Stomach (tissue), 9 donors: ENCODE results near the gene GFY. TPM values are rescaled to one million over a fixed set of nuclear protein-coding genes. Genes with fewer than 3 reads are reported as not detected.
"Not testable (repeated sequence)": the region's sequence is repeated elsewhere in the genome, so short reads cannot be mapped to it uniquely, and the experiment has no call there.

ENCODE experiments used
- DNase-seq, 2 donors: peaks; one replicate each; pipeline versions ENCODE4 v3.0.0 to v3.0.0-alpha.2; 2013 to 2019
- H3K27ac ChIP-seq, 5 donors: fragments of 200-600 bp in 4 of 5; sonication (generic) in 4 of 5; one replicate each; pipeline ENCODE4 v1.5.1; 2013 to 2019; ENCODE audit warnings: mild to moderate bottlenecking in 1 of 5, moderate library complexity in 1 of 5
- H3K27me3 ChIP-seq, 3 donors: fragments of 200-600 bp; sonication (generic); one replicate each; pipeline ENCODE4 v1.5.1; 2017 to 2019; ENCODE audit warnings: mixed run types in 1 of 3
- H3K36me3 ChIP-seq, 4 donors: fragments of 200-600 bp; sonication (generic); 1 replicate in 3 of 4; 2 replicates in 1 of 4; pipeline ENCODE4 v1.5.1; 2016 to 2019
- H3K4me1 ChIP-seq, 4 donors: fragments of 200-600 bp; sonication (generic); one replicate each; pipeline ENCODE4 v1.5.1; 2016 to 2019
- H3K4me3 ChIP-seq, 4 donors: fragments of 200-600 bp; sonication (generic) in 3 of 4; one replicate each; pipeline ENCODE4 v1.5.1; 2016 to 2019; ENCODE audit warnings: mild to moderate bottlenecking in 1 of 4
- H3K9me3 ChIP-seq, 4 donors: fragments of 200-600 bp; sonication (generic); one replicate each; pipeline ENCODE4 v1.5.1; 2016 to 2019
- EP300 ChIP-seq: sonication (generic); formaldehyde crosslinking; IDR thresholded peaks from one replicate; pipeline ENCODE4 v1.6.1; 2017; ENCODE audit warnings: antibody characterized with exemption
- POLR2A ChIP-seq, 4 donors: fragments of 450-650 bp; IDR thresholded peaks; one replicate each; pipeline ENCODE4 v1.6.1; 2016; ENCODE audit warnings: antibody characterized with exemption in 4 of 4, control low read depth in 2 of 4, mild to moderate bottlenecking in 1 of 4, moderate library complexity in 1 of 4
- POLR2AphosphoS5 ChIP-seq, 3 donors: sonication (generic); formaldehyde crosslinking; IDR thresholded peaks; one replicate each; pipeline ENCODE4 v1.6.1; 2016; ENCODE audit warnings: antibody characterized with exemption in 3 of 3
- WGBS, 5 donors: extraction: QIAGEN DNeasy Blood & Tissue Kit in 3 of 5; methylation state at CpG; one replicate each; pipeline versions ENCODE4 v1.1.5 to v1.1.7; 2013 to 2018; 5-methylcytosine and 5-hydroxymethylcytosine counted together
- intact Hi-C: fragments of 100-400 bp; cut with DNase I; formaldehyde crosslinking; loops from one replicate; pipeline ENCODE4 v1.15.1; 2023; ENCODE audit warnings: low total_unique reads
- polyA plus RNA-seq, 3 donors: library from polyadenylated mRNA; stranded (reverse); fragments of 200-250 nt; gene quantifications; one replicate each; pipeline ENCODE4 v1.2.3, GENCODE V29; 2013
- total RNA-seq, 5 donors: library from RNA; depleted of rRNA; stranded (reverse); fragments of >200 nt; gene quantifications; one replicate each; pipeline versions ENCODE4 v1.1.0 to v1.2.3, GENCODE V29; 2014 to 2016
- TF ChIP-seq, protein P1 (sequence below), 7 experiments: fragments of 450-650 bp in 4 of 7; fragments of 200-600 bp in 3 of 7; sonication (generic) in 3 of 7; IDR thresholded peaks; one replicate each; pipeline ENCODE4 v1.5.1; 2016 to 2019; ENCODE audit warnings: antibody characterized with exemption in 7 of 7, control low read depth in 2 of 7, mild to moderate bottlenecking in 1 of 7
- donor health status: healthy with polysubstance abuse.
- donor health status: Bipolar disorder and iron deficiency.
- donor health status: healthy.

GFY gene
- total and polyA plus RNA-seq, 8 donors = not detected

- Histone ChIP-seq H3K4me1 (peaks cover 0 to 35% (median 22%) of the 10 kb centered on the region in 4 donors), H3K27ac (peak overlapping the region in 4 of 5 donors; percentile 35 to 89 (median 82)), H3K36me3 (peaks cover 6 to 16% (median 13%) of the 10 kb centered on the region in 4 donors), H3K9me3 (no peaks in the 10 kb centered on the region), H3K4me3 (peak overlapping the region; percentile 54 to 89 (median 66)), H3K27me3 (peaks cover 5 to 58% (median 49%) of the 10 kb centered on the region in 3 donors)
- intact Hi-C loops = loop anchor here (5.0 kb wide), 1 partner anchor 50 kb away; no protein-coding TSS in a partner anchor
- DNase-seq = no peak
- 4 to 8% (median 7%) methylated on average over 11 of the region's 11 CpGs for WGBS, 5 donors
- TF ChIP-seq EP300 (no peak), POLR2AphosphoS5 (IDR thresholded peaks at IDR 0.05) (no peak), POLR2A (IDR thresholded peaks at IDR 0.05) (no peak)
- TF ChIP-seq, protein P1, sequence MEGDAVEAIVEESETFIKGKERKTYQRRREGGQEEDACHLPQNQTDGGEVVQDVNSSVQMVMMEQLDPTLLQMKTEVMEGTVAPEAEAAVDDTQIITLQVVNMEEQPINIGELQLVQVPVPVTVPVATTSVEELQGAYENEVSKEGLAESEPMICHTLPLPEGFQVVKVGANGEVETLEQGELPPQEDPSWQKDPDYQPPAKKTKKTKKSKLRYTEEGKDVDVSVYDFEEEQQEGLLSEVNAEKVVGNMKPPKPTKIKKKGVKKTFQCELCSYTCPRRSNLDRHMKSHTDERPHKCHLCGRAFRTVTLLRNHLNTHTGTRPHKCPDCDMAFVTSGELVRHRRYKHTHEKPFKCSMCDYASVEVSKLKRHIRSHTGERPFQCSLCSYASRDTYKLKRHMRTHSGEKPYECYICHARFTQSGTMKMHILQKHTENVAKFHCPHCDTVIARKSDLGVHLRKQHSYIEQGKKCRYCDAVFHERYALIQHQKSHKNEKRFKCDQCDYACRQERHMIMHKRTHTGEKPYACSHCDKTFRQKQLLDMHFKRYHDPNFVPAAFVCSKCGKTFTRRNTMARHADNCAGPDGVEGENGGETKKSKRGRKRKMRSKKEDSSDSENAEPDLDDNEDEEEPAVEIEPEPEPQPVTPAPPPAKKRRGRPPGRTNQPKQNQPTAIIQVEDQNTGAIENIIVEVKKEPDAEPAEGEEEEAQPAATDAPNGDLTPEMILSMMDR (IDR thresholded peaks at IDR 0.05) = no peak
Observed at GRCh38 chr19:49442354-49442753, 17.2 kb downstream of the GFY start.

DNA sequence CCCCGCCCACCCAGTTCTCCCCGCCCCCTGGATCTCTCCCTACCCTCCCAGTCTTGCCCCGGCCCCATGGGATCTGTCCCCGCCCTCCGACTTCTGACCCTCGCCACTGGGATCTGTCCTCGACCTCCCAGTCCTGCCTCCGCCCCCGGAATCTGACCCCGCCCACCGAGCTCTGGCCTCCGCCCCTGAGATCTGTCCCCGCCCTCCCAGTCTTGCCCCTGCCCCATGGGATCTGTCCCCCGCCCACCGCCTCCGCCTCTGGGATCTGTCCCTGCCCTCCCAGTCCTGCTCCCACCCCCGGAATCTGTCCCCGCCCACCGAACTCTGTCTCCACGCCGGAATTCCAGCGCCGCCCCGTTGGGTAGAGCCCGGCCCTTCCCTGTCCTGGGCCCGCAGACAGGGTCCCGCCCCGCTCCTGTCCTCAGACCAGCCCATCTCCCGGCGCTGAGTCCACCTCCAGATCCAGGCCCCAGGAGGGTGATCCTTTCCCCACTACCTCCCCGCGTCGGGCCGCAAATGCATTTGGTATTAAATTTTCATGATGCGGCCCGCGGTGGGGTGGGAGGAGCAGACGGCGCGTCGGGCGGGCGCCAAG, 17.7 kb downstream of the GFY start:
- intact Hi-C loops = loop anchor here (5.0 kb wide), 1 partner anchor 51 kb away; no protein-coding TSS in a partner anchor
- TF ChIP-seq POLR2AphosphoS5 (IDR thresholded peaks at IDR 0.05) = no peak
- TF ChIP-seq, protein P1 (IDR thresholded peaks at IDR 0.05) = no peak
- no peak for TF ChIP-seq POLR2A (IDR thresholded peaks at IDR 0.05)
- no peak for TF ChIP-seq EP300
- H3K9me3 ChIP-seq = no peaks in the 10 kb centered on the region
- peaks cover 5 to 53% (median 43%) of the 10 kb centered on the region in 3 donors for H3K27me3 ChIP-seq
- peak overlapping the region; percentile 54 to 89 (median 66) for H3K4me3 ChIP-seq
- peaks cover 0 to 39% (median 27%) of the 10 kb centered on the region in 4 donors for H3K4me1 ChIP-seq
- WGBS, 5 donors = 1 to 3% (median 1%) methylated on average over 31 to 43 of the region's 43 CpGs
- peak; percentile 90 to 95 for DNase-seq
- H3K27ac ChIP-seq = peak overlapping the region; percentile 68 to 89 (median 82)
- peaks cover 6 to 21% (median 17%) of the 10 kb centered on the region in 4 donors for H3K36me3 ChIP-seq

- TF ChIP-seq EP300 = no peak
- peak in 1 of 3 donors; percentile 71 for TF ChIP-seq POLR2AphosphoS5 (IDR thresholded peaks at IDR 0.05)
- no peak for TF ChIP-seq POLR2A (IDR thresholded peaks at IDR 0.05)
- TF ChIP-seq, protein P1 (IDR thresholded peaks at IDR 0.05) = peak in 6 of 7 experiments; percentile 26 to 93 (median 78)
- 0% methylated on average over 36 to 47 of the region's 47 CpGs for WGBS, 5 donors
Observed at GRCh38 chr19:49443366-49444099, 18.3 kb downstream of the GFY start.

GRCh38 chr19:49444100-49444700, 19.0 kb downstream of the GFY start:
- intact Hi-C loops = loop anchor here (5.0 kb wide), 1 partner anchor 52 kb away; no protein-coding TSS in a partner anchor
- H3K4me3 ChIP-seq = peak overlapping the region in 1 of 4 donors; percentile 70

More at GRCh38 chr19:49443366-49444099, 18.3 kb downstream of the GFY start:
- H3K27me3 ChIP-seq = peaks cover 5 to 46% (median 38%) of the 10 kb centered on the region in 3 donors
- peaks cover 0 to 46% (median 28%) of the 10 kb centered on the region in 4 donors for H3K4me1 ChIP-seq
- intact Hi-C loops = loop anchor here (5.0 kb wide), 1 partner anchor 51 kb away; no protein-coding TSS in a partner anchor
- H3K4me3 ChIP-seq = peak overlapping the region; percentile 54 to 89 (median 66)
- H3K36me3 ChIP-seq = peaks cover 6 to 28% (median 21%) of the 10 kb centered on the region in 4 donors
- H3K27ac ChIP-seq = peak overlapping the region; percentile 68 to 89 (median 82)
- H3K9me3 ChIP-seq = no peaks in the 10 kb centered on the region
- DNase-seq = peak; percentile 95 to 98

More at GRCh38 chr19:49444100-49444700, 19.0 kb downstream of the GFY start:
- H3K36me3 ChIP-seq = peaks cover 7 to 35% (median 28%) of the 10 kb centered on the region in 4 donors
- peaks cover 0 to 48% (median 29%) of the 10 kb centered on the region in 4 donors for H3K4me1 ChIP-seq
- H3K27ac ChIP-seq = peak overlapping the region in 1 of 5 donors; percentile 80
- not testable (repeated sequence) for H3K9me3 ChIP-seq, DNase-seq
- 52 to 68% (median 56%) methylated on average over 5 of the region's 5 CpGs for WGBS, 5 donors
- peaks cover under 1 to 39% (median 32%) of the 10 kb centered on the region in 3 donors for H3K27me3 ChIP-seq
